ENCODE measurements around the gene FOXN3.
"Not testable (repeated sequence)": the region's sequence is repeated elsewhere in the genome, so short reads cannot be mapped to it uniquely, and the experiment has no call there.

Gene FOXN3

GRCh38 chr14:89277203-89277602 is 139.8 kb downstream of the FOXN3 start:
- DNase-seq (ENCODE audit: low read depth), result no peak

- DNase-seq (ENCODE audit: low read depth), result peak; percentile 66
Observed at GRCh38 chr14:89276424-89276975, 140.5 kb downstream of the FOXN3 start.

GRCh38 chr14:89270439-89271227 is 146.4 kb downstream of the FOXN3 start:
- no peak for DNase-seq (ENCODE audit: low read depth)

DNA sequence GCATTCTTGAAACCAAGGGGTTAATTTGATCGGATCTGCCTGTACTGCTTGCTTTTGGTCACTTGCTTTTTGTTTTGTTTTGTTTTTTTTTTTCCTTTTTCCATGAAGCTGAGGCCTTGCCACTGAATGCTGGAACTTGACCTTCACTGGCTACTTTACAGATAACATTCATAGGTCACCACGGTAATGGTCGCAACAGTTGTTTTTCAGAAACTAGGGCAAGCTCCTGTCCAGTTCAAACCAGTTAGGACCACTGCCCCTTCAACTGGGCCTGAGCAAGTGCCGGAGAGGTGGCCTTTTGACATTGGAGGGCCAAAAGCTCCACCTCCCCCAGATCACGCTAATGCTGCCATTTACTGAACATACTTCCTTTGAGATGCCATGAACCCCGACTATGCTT is 147.6 kb downstream of the FOXN3 start:
- no peak for DNase-seq (ENCODE audit: low read depth)

GRCh38 chr14:89268514-89268913 is 148.5 kb downstream of the FOXN3 start:
- no peak for DNase-seq (ENCODE audit: low read depth)

- DNase-seq (ENCODE audit: low read depth), result no peak
Observed at GRCh38 chr14:89267656-89268055, 149.4 kb downstream of the FOXN3 start.

GRCh38 chr14:89267163-89267562 is 149.9 kb downstream of the FOXN3 start:
- no peak for DNase-seq (ENCODE audit: low read depth)

DNA sequence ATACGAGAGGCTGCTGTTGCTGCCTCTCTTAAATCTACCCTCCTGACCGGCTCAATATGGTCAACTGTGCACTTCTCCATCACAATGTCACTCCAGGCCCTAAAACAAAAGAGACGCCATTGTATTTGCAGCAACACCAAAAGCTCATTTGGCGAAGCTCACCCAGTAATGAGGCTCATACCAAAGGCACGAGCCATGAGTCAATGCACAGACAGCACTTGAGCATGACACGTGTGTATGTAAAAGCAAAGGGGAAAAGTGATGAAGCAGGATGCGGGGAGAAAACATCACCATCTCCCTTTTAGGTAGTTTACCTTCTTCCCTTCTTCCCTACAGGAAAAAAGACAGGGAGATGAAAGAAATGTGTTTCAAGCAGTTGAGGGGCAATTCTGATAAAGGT is 150.3 kb downstream of the FOXN3 start:
- DNase-seq (ENCODE audit: low read depth), result no peak

GRCh38 chr14:89265234-89265633 is 151.8 kb downstream of the FOXN3 start:
- no peak for DNase-seq (ENCODE audit: low read depth)

GRCh38 chr14:89264196-89264800 is 152.7 kb downstream of the FOXN3 start:
- no peak for DNase-seq (ENCODE audit: low read depth)

- no peak for DNase-seq (ENCODE audit: low read depth)
Observed at GRCh38 chr14:89262041-89262440, 155.0 kb downstream of the FOXN3 start.

- DNase-seq (ENCODE audit: low read depth), result no peak
Observed at GRCh38 chr14:89260898-89261297, 156.1 kb downstream of the FOXN3 start.

- no peak for DNase-seq (ENCODE audit: low read depth)
Observed at GRCh38 chr14:89259951-89260609, 157.0 kb downstream of the FOXN3 start.

DNA sequence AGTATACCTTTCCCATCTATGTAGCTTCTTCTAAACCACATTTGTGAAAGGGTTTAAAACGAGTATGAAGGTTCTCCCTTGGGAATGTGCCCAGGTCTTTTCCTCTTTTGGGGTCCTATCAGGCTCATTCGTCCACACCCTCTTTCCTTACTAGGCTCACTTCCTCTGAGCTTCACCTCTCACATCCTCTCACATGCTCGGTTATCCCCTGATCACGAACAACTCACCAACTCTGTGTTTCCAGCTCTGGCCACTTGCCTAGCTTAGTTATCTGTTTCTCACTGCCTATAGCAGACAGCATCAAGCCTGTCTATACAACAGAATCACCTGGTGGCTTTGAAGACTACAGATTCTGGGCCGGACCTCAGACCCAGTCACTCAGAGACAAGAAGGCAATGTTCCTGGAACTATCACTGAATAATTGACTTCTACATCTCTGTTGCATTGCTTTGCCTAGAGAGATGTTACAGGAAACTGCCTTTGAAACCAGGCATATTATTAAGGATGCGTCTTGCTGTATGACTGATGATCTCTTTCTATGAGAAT is 158.2 kb downstream of the FOXN3 start:
- DNase-seq (ENCODE audit: low read depth), result no peak

GRCh38 chr14:89256951-89257350 is 160.1 kb downstream of the FOXN3 start:
- DNase-seq (ENCODE audit: low read depth), result no peak

- no peak for DNase-seq (ENCODE audit: low read depth)
Observed at GRCh38 chr14:89256283-89256682, 160.8 kb downstream of the FOXN3 start.

DNA sequence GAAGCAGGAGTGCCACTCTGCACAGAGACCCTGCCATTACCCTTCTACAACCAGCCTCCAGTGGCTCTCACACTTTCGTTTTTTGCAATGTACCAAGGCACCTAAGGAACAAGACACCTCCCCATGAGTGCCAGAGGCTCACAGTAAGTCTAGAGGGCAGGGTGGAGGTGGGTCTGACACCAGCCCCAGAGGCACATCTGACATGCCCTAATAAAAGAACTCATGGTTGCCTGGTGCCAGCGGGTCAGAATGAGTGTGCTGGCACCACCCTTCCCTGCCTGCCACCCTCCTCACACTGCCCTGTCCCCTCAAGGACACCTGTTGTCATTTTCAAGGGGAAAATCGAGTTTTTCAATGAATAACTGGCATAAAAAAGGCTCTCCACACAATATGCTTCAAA is 161.2 kb downstream of the FOXN3 start:
- no peak for DNase-seq (ENCODE audit: low read depth)

GRCh38 chr14:89255012-89255411 is 162.0 kb downstream of the FOXN3 start:
- DNase-seq (ENCODE audit: low read depth), result no peak

DNA sequence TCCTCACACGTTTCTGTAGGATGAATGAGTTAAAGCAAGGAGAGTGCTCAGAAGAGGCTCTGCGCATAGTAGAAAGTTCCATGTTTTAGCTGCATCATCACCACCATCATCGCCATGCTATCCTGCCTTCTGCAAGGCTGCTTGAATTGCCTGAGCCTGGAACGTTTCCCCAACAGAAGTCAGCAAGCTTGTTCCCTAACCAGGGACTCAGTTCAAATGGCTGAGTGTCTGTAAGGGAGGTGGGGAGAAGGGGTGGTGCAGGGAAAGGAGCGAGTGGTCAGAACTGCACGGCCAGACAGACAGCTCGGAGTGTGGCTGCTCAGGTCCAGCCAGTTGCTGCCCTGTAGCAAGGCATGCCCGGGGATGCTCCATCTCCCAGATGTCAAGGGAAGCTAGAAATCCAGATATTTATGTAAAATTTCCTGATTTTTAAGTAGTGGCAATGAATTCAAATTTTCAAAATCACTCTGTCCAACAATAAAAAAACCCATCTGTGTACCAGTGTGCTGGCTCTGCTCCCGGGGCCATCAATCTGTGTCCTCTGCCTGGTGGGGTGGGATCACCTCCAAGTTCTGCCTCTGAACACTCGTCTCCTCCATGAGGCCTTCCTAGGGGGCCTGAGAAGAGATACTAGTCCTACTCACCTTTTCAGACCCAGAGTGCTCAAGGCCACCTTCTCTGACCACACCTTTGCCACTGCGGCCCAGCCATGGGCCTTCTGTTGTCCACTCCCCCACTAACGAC is 162.7 kb downstream of the FOXN3 start:
- DNase-seq (ENCODE audit: low read depth), result no peak

DNA sequence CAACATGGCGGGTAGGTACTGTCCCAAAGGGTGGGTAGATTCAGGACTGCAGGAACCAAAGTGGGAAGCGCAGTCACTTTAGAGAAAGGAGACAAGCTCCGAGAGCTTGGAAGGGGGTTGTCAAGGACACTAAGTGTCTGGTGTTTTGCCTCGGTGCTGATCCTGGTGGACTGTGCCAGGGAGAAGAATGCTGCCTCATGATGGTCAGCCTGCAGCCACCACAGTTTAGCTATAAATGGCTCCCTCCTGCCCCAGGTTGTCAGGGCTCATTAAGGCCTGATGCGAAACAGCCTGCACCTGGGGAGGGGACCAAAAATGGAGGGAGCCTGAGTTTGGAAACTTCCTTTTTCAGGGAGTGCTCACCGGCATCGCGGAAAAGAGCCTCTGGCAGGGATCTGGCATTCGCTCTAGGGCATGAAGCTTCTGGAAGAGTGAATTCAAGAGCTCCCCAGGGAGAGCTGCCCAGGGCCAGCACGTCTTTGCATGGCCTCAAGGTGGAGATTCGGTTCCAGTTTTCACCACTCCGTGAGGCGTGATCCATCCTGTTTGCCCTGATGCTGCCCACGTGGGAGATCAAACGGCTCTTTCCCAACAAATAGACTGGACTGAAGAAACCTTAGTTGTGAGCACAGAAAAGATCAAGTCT is 164.0 kb downstream of the FOXN3 start:
- DNase-seq (ENCODE audit: low read depth), result no peak

GRCh38 chr14:89251061-89251460 is 166.0 kb downstream of the FOXN3 start:
- no peak for DNase-seq (ENCODE audit: low read depth)

GRCh38 chr14:89250655-89250975 is 166.4 kb downstream of the FOXN3 start:
- not testable (repeated sequence) for DNase-seq (ENCODE audit: low read depth)

Data from activated gamma-delta T cell treated with anti-CD3 and anti-CD28 coated beads, Interleukin-2, amount 50 U/mL, for 16 hours (primary cell).